SU-DHL-6 (cell line): ENCODE data around the gene PICK1.

Experiments used
- CTCF ChIP-seq: fragments of 200-600 bp; sonication (generic); IDR thresholded peaks from one replicate; pipeline ENCODE4 v1.5.1; 2017; ENCODE audit warnings: antibody characterized with exemption, mild to moderate bottlenecking, low read length, moderate library complexity; ENCODE audit not compliant: insufficient read depth, poor library complexity, severe bottlenecking
- EZH2phosphoT487 ChIP-seq: fragments of 200-600 bp; sonication (generic), shearing (Covaris generic); conservative IDR thresholded peaks from 2 replicates; pipeline ENCODE4 v1.6.1; 2018; ENCODE audit warnings: mild to moderate bottlenecking, antibody characterized with exemption, low read length, moderate library complexity, mixed read lengths

GRCh38 chr22:38080474-38080849, 23.3 kb downstream of the PICK1 start:
- TF ChIP-seq CTCF (no peak), EZH2phosphoT487 (no peak)
